Prostate gland (tissue), 2 donors: ENCODE results near the gene GTF2A2. TPM values are rescaled to one million over a fixed set of nuclear protein-coding genes. Genes with fewer than 3 reads are reported as not detected.

Source experiments
- DNase-seq: peaks from one replicate; pipeline ENCODE4 v3.0.0-alpha.2; 2019; ENCODE audit warnings: low spot score
- H3K27ac ChIP-seq, 2 donors: fragments of 200-600 bp; sonication (generic); 2 replicates each; pipeline ENCODE4 v1.5.1; 2017 to 2019
- H3K27me3 ChIP-seq: fragments of 200-600 bp; sonication (generic); replicated peaks from 2 replicates; pipeline ENCODE4 v1.5.1; 2019; ENCODE audit not compliant: insufficient read depth
- H3K36me3 ChIP-seq, 2 donors: fragments of 200-600 bp; sonication (generic); 1 replicate in 1 of 2; 2 replicates in 1 of 2; pipeline versions ENCODE4 v1.5.1 to v1.8.1; 2017 to 2019
- H3K4me1 ChIP-seq: fragments of 200-600 bp; sonication (generic); replicated peaks from 2 replicates; pipeline ENCODE4 v1.5.1; 2019
- H3K4me3 ChIP-seq, 2 donors: fragments of 200-600 bp; sonication (generic); 2 replicates each; pipeline ENCODE4 v1.5.1; 2017 to 2019
- H3K9me3 ChIP-seq: fragments of 200-600 bp; sonication (generic); 2 replicates; pipeline ENCODE4 v1.5.1; 2017
- CTCF ChIP-seq, 4 experiments: fragments of 200-600 bp in 2 of 4; fragments of 450-650 bp in 2 of 4; sonication (generic) in 2 of 4; IDR thresholded peaks; 1 replicate in 3 of 4; 2 replicates in 1 of 4; pipeline ENCODE4 v1.5.1; 2016 to 2019; ENCODE audit warnings: antibody characterized with exemption in 4 of 4, mild to moderate bottlenecking in 2 of 4, moderate library complexity in 2 of 4
- POLR2A ChIP-seq: fragments of 450-650 bp; IDR thresholded peaks from one replicate; pipeline ENCODE4 v1.6.1; 2016; ENCODE audit warnings: antibody characterized with exemption, mild to moderate bottlenecking
- POLR2AphosphoS5 ChIP-seq: sonication (generic); formaldehyde crosslinking; IDR thresholded peaks from one replicate; pipeline ENCODE4 v1.6.1; 2017; ENCODE audit warnings: antibody characterized with exemption
- WGBS: methylation state at CpG from one replicate; pipeline ENCODE4 v1.1.5; 2018; 5-methylcytosine and 5-hydroxymethylcytosine counted together
- intact Hi-C: fragments of 100-400 bp; cut with DNase I; formaldehyde crosslinking; loops from one replicate; pipeline ENCODE4 v1.14.2; 2022
- total RNA-seq, 2 donors: library from RNA; depleted of rRNA; stranded (reverse); fragments of >200 nt; gene quantifications; one replicate each; pipeline ENCODE4 v1.1.0, GENCODE V29; 2016

GTF2A2 gene
- total RNA-seq, 2 donors from 2014 or later, result 34.2 to 47.4 TPM

- intact Hi-C loops, result loop anchor here (5.0 kb wide), 1 partner anchor 314 kb away; the partner anchor contains the start of gene MYO1E
- TF ChIP-seq CTCF (IDR thresholded peaks at IDR 0.05), result no peak
- no peak for TF ChIP-seq POLR2AphosphoS5
- TF ChIP-seq POLR2A, result no peak
- DNase-seq, result no peak
- Histone ChIP-seq H3K36me3 (no peaks in the 10 kb centered on the region), H3K27me3 (no peaks in the 10 kb centered on the region), H3K9me3 (no peaks in the 10 kb centered on the region), H3K4me1 (peaks cover 4% of the 10 kb centered on the region), H3K4me3 (no peak overlapping the region), H3K27ac (no peak overlapping the region)
- 5% methylated on average over 1 of the region's 1 CpG for WGBS
Observed at GRCh38 chr15:59685737-59686297, 28.5 kb upstream of the GTF2A2 start.

GRCh38 chr15:59680870-59681269 is 23.6 kb upstream of the GTF2A2 start:
- intact Hi-C loops, result no loop called here
- DNase-seq, result no peak
- H3K27ac ChIP-seq, result no peak overlapping the region
- H3K9me3 ChIP-seq, result no peaks in the 10 kb centered on the region
- peaks cover 0 to 15% of the 10 kb centered on the region in 2 donors for H3K36me3 ChIP-seq
- H3K4me1 ChIP-seq, result peaks cover 4% of the 10 kb centered on the region
- no peak for TF ChIP-seq POLR2AphosphoS5
- no peak for TF ChIP-seq CTCF (IDR thresholded peaks at IDR 0.05)
- no peak for TF ChIP-seq POLR2A
- no peaks in the 10 kb centered on the region for H3K27me3 ChIP-seq
- H3K4me3 ChIP-seq, result no peak overlapping the region
- WGBS, result 94% methylated on average over 4 of the region's 5 CpGs

- peaks cover 4% of the 10 kb centered on the region for H3K4me1 ChIP-seq
Observed at GRCh38 chr15:59680346-59680745, 23.0 kb upstream of the GTF2A2 start.

GRCh38 chr15:59678620-59679019 is 21.3 kb upstream of the GTF2A2 start:
- H3K4me1 ChIP-seq, result no peaks in the 10 kb centered on the region
- no peak overlapping the region for H3K27ac ChIP-seq
- no peaks in the 10 kb centered on the region for H3K9me3 ChIP-seq
- TF ChIP-seq POLR2AphosphoS5 (no peak), CTCF (IDR thresholded peaks at IDR 0.05) (no peak), POLR2A (no peak)
- H3K27me3 ChIP-seq, result no peaks in the 10 kb centered on the region
- H3K36me3 ChIP-seq, result peaks cover 0 to 15% of the 10 kb centered on the region in 2 donors
- no peak overlapping the region for H3K4me3 ChIP-seq
- intact Hi-C loops, result no loop called here
- 67% methylated on average over 1 of the region's 1 CpG for WGBS
- no peak for DNase-seq

More at GRCh38 chr15:59680346-59680745, 23.0 kb upstream of the GTF2A2 start:
- no peak for DNase-seq
- Histone ChIP-seq H3K4me3 (no peak overlapping the region), H3K36me3 (peaks cover 0 to 15% of the 10 kb centered on the region in 2 donors), H3K9me3 (no peaks in the 10 kb centered on the region), H3K27me3 (no peaks in the 10 kb centered on the region), H3K27ac (no peak overlapping the region)
- TF ChIP-seq CTCF (IDR thresholded peaks at IDR 0.05) (no peak), POLR2A (no peak), POLR2AphosphoS5 (no peak)
- intact Hi-C loops, result no loop called here
- 96% methylated on average over 6 of the region's 6 CpGs for WGBS

- intact Hi-C loops, result no loop called here
- Histone ChIP-seq H3K9me3 (no peaks in the 10 kb centered on the region), H3K27ac (no peak overlapping the region), H3K4me3 (no peak overlapping the region), H3K27me3 (no peaks in the 10 kb centered on the region), H3K4me1 (no peaks in the 10 kb centered on the region), H3K36me3 (peaks cover 0 to 15% of the 10 kb centered on the region in 2 donors)
- WGBS, result 61% methylated on average over 1 of the region's 1 CpG
- TF ChIP-seq POLR2A (no peak), POLR2AphosphoS5 (no peak), CTCF (IDR thresholded peaks at IDR 0.05) (no peak)
- DNase-seq, result no peak
Observed at GRCh38 chr15:59678172-59678571, 20.9 kb upstream of the GTF2A2 start.
